HCT116 (cell line): Measurements from ENCODE around the gene AGPAT3.

Experiments
- EZH2 ChIP-seq: fragments of 200-600 bp; sonication (generic); IDR thresholded peaks from 2 replicates; pipeline ENCODE4 v1.6.1; 2017; ENCODE audit warnings: antibody characterized with exemption, mixed run types
- POLR2A ChIP-seq: IDR thresholded peaks from 2 replicates; pipeline ENCODE4 v1.7.0; 2011; ENCODE audit warnings: borderline replicate concordance; ENCODE audit not compliant: insufficient read depth, insufficient read length; ENCODE audit errors: extremely low read depth
- TF ChIP-seq, protein P1 (sequence below), 3 experiments: fragments of 200-600 bp in 1 of 3; sonication (generic) in 1 of 3; IDR thresholded peaks in 2 of 3; conservative IDR thresholded peaks in 1 of 3; 2 replicates each; pipeline ENCODE4 v1.5.1; 2012 to 2017; ENCODE audit warnings: low read depth in 2 of 3, low read length in 2 of 3, antibody characterized with exemption in 1 of 3, borderline replicate concordance in 1 of 3, control low read depth in 1 of 3, mild to moderate bottlenecking in 1 of 3, mixed read lengths in 1 of 3, mixed run types in 1 of 3, moderate library complexity in 1 of 3; ENCODE audit not compliant: insufficient read depth in 1 of 3

- TF ChIP-seq, protein P1, sequence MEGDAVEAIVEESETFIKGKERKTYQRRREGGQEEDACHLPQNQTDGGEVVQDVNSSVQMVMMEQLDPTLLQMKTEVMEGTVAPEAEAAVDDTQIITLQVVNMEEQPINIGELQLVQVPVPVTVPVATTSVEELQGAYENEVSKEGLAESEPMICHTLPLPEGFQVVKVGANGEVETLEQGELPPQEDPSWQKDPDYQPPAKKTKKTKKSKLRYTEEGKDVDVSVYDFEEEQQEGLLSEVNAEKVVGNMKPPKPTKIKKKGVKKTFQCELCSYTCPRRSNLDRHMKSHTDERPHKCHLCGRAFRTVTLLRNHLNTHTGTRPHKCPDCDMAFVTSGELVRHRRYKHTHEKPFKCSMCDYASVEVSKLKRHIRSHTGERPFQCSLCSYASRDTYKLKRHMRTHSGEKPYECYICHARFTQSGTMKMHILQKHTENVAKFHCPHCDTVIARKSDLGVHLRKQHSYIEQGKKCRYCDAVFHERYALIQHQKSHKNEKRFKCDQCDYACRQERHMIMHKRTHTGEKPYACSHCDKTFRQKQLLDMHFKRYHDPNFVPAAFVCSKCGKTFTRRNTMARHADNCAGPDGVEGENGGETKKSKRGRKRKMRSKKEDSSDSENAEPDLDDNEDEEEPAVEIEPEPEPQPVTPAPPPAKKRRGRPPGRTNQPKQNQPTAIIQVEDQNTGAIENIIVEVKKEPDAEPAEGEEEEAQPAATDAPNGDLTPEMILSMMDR (IDR thresholded peaks at IDR 0.05 in 2 of 3, conservative IDR thresholded peaks at IDR 0.05 in 1 of 3; ENCODE audit: borderline replicate concordance in 1 of 3, insufficient read depth in 1 of 3, low read depth in 2 of 3, low read length in 2 of 3): no peak
- TF ChIP-seq POLR2A (no peak), EZH2 (no peak)
These were observed 28.0 kb downstream of the AGPAT3 start for GRCh38 chr21:43892984-43893535.
